ENCODE measurements around the gene AP2B1. TPM values are rescaled to one million over a fixed set of nuclear protein-coding genes. Genes with fewer than 3 reads are reported as not detected.

AP2B1 gene
- polyA plus RNA-seq, 1 of the 3 experiments (the other 2 are of a cell fraction): 97.8 TPM

GRCh38 chr17:35733366-35733765 is 146.2 kb downstream of the AP2B1 start:
- Histone ChIP-seq H3K79me2 (ENCODE audit: insufficient read depth) (no peaks in the 10 kb centered on the region), H3K9me2 (no peaks in the 10 kb centered on the region), H4K20me1 (ENCODE audit: insufficient read depth) (no peaks in the 10 kb centered on the region), H2AFZ (ENCODE audit: low read depth) (no peak overlapping the region), H3K4me2 (no peak overlapping the region), H3K4me1 (ENCODE audit: control insufficient read depth in 1 of 2, insufficient read depth in 2 of 2, low read depth in 1 of 2, low read length in 1 of 2) (peaks cover 5 to 11% of the 10 kb centered on the region in 2 experiments; a peak in 1 of 4 replicates), H3K36me3 (replicated peaks in 1 of 2; ENCODE audit: control insufficient read depth in 1 of 2, insufficient read depth in 2 of 2, low read length in 1 of 2) (no peaks in the 10 kb centered on the region), H3K27ac (ENCODE audit: low read depth in 2 of 2, low read length in 1 of 2) (no peak overlapping the region), H3F3A (replicated peaks; ENCODE audit: insufficient read depth) (no peaks in the 10 kb centered on the region), H3K9ac (no peak overlapping the region), H3K4me3 (ENCODE audit: low read depth in 2 of 2, low read length in 1 of 2) (no peak overlapping the region), H3K27me3 (ENCODE audit: insufficient read depth) (no peaks in the 10 kb centered on the region), H3K9me3 (no peaks in the 10 kb centered on the region)
- TF ChIP-seq MXI1 (IDR thresholded peaks at IDR 0.05; ENCODE audit: low read depth, low read length) (no peak), SMC3 (IDR thresholded peaks at IDR 0.05; ENCODE audit: low read depth, low read length) (no peak), IRF3 (IDR thresholded peaks at IDR 0.05; ENCODE audit: low read depth, low read length) (no peak), RXRA (IDR thresholded peaks at IDR 0.05; ENCODE audit: borderline replicate concordance, low read depth) (no peak), POLR2AphosphoS5 (IDR thresholded peaks at IDR 0.05; ENCODE audit: low read depth, low read length) (no peak), NRF1 (IDR thresholded peaks at IDR 0.05; ENCODE audit: low read depth, low read length) (no peak), MEF2A (IDR thresholded peaks at IDR 0.05; ENCODE audit: borderline replicate concordance, low read depth) (no peak), USF2 (IDR thresholded peaks at IDR 0.05; ENCODE audit: borderline replicate concordance, low read depth, low read length) (no peak), MAX (IDR thresholded peaks at IDR 0.05; ENCODE audit: low read depth) (no peak), RFX5 (IDR thresholded peaks at IDR 0.05; ENCODE audit: low read length) (no peak), ELF1 (IDR thresholded peaks at IDR 0.05) (no peak), TEAD4 (IDR thresholded peaks at IDR 0.05; ENCODE audit: borderline replicate concordance, insufficient read depth) (no peak), TAF1 (IDR thresholded peaks at IDR 0.05; ENCODE audit: borderline replicate concordance, low read depth, low read length) (no peak), TCF12 (IDR thresholded peaks at IDR 0.05) (no peak), NFIC (IDR thresholded peaks at IDR 0.05; ENCODE audit: borderline replicate concordance) (no peak)
- TF ChIP-seq, protein P1, sequence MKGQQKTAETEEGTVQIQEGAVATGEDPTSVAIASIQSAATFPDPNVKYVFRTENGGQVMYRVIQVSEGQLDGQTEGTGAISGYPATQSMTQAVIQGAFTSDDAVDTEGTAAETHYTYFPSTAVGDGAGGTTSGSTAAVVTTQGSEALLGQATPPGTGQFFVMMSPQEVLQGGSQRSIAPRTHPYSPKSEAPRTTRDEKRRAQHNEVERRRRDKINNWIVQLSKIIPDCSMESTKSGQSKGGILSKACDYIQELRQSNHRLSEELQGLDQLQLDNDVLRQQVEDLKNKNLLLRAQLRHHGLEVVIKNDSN (IDR thresholded peaks at IDR 0.05; ENCODE audit: borderline replicate concordance, low read depth): no peak
- DNase-seq: no peak
- POLR2A ChIA-PET: no interaction called here
- CTCF ChIA-PET: interaction anchor here (1.1 to 5.2 kb wide), 3 partner anchors 15 to 178 kb away, joined by 3 to 53 read pairs (median 18); no protein-coding TSS in a partner anchor
- WGBS (ENCODE audit: low lambda C conversion rate): 100% methylated on average over 6 of the region's 6 CpGs

DNA sequence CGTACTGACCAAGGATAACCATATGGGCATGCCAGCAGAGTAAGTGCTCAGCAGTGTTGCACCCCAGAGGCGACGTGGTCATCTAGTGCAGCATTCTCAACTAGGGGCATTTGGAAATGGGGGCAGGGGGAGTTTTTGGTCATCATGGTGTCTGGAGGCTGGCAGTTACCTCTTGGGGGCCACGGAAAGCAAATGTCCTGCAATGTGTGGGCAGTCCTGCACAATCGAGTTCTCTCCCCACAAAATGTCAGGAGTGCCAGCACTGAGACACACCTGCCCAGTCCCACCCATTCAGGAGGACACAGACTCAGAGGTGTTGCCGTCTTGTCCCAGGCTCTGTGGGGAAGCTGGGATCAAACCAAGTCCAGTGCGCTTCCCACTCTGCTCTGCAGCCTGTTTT is 147.3 kb downstream of the AP2B1 start:
- Histone ChIP-seq H3K27me3 (ENCODE audit: insufficient read depth) (no peaks in the 10 kb centered on the region), H3K4me1 (ENCODE audit: control insufficient read depth in 1 of 2, insufficient read depth in 2 of 2, low read depth in 1 of 2, low read length in 1 of 2) (peaks cover 5 to 11% of the 10 kb centered on the region in 2 experiments; a peak in 1 of 4 replicates), H3K4me3 (ENCODE audit: low read depth in 2 of 2, low read length in 1 of 2) (no peak overlapping the region), H3F3A (replicated peaks; ENCODE audit: insufficient read depth) (no peaks in the 10 kb centered on the region), H3K79me2 (ENCODE audit: insufficient read depth) (no peaks in the 10 kb centered on the region), H3K27ac (ENCODE audit: low read depth in 2 of 2, low read length in 1 of 2) (no peak overlapping the region), H3K4me2 (no peak overlapping the region), H3K9ac (no peak overlapping the region), H3K36me3 (replicated peaks in 1 of 2; ENCODE audit: control insufficient read depth in 1 of 2, insufficient read depth in 2 of 2, low read length in 1 of 2) (no peaks in the 10 kb centered on the region), H3K9me3 (no peaks in the 10 kb centered on the region), H3K9me2 (no peaks in the 10 kb centered on the region), H4K20me1 (ENCODE audit: insufficient read depth) (no peaks in the 10 kb centered on the region), H2AFZ (ENCODE audit: low read depth) (no peak overlapping the region)
- no peak for DNase-seq
- POLR2A ChIA-PET: no interaction called here
- WGBS (ENCODE audit: low lambda C conversion rate): 95% methylated on average over 7 of the region's 7 CpGs
- CTCF ChIA-PET: interaction anchor here (2.3 to 5.2 kb wide), 2 partner anchors 13 to 121 kb away, joined by 5 to 53 read pairs; no protein-coding TSS in a partner anchor
- no peak for TF ChIP-seq CHD2 (IDR thresholded peaks at IDR 0.05; ENCODE audit: low read length, partially characterized antibody)
- TF ChIP-seq MEF2A (IDR thresholded peaks at IDR 0.05; ENCODE audit: borderline replicate concordance, low read depth): no peak
- TF ChIP-seq EP300 (IDR thresholded peaks at IDR 0.05; ENCODE audit: borderline replicate concordance in 1 of 2, low read depth in 1 of 2, low read length in 1 of 2): no peak
